C1 segment of cervical spinal cord (tissue), 14 donors: ENCODE measurements around the gene BRD1.

ENCODE experiments used
- DNase-seq, 14 donors: peaks; one replicate each; lab custom pipeline; 2025; lab: John Stamatoyannopoulos, UW

The BRD1 gene

GRCh38 chr22:49803737-49804375 is 23.8 kb downstream of the BRD1 start:
- peak in 1 of 14 donors; percentile 20 for DNase-seq

- no peak for DNase-seq
Observed at GRCh38 chr22:49803134-49803533, 24.5 kb downstream of the BRD1 start.

DNA sequence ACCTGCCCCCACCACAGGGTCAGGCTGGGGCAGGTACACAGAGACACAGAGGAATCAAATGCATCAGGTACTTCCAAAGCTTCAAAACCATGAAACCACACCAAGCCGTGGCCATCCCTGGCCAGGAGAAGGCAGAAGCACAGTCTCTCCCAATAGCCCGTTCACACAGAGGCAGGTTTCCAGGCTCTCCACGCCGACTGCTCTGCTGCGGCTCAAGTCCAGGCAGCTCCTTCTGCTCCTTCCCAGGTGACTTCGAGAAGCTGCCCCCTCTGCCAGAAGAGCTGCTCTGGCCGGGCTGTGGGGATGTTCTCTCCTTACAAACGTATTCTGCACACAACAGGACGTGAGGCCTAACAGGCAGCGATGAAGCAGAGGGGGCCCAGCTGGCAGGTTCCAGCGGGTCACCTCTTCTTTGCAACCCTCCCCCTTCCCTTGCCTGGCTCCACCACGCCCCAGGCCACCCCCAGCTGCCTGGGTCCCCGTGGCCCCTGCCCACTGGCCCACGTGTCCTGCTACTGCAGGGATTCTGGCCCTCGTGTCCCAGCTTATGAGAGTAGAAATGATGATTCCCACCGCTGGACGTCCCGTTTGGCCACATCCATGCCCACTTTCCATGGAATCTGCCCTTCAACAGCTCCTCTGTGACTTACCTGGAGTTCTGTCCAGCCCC is 26.1 kb downstream of the BRD1 start:
- DNase-seq = peak in 1 of 14 donors; percentile 45

- DNase-seq = peak in 1 of 14 donors; percentile 51
Observed at GRCh38 chr22:49800408-49801238, 27.1 kb downstream of the BRD1 start.

DNA sequence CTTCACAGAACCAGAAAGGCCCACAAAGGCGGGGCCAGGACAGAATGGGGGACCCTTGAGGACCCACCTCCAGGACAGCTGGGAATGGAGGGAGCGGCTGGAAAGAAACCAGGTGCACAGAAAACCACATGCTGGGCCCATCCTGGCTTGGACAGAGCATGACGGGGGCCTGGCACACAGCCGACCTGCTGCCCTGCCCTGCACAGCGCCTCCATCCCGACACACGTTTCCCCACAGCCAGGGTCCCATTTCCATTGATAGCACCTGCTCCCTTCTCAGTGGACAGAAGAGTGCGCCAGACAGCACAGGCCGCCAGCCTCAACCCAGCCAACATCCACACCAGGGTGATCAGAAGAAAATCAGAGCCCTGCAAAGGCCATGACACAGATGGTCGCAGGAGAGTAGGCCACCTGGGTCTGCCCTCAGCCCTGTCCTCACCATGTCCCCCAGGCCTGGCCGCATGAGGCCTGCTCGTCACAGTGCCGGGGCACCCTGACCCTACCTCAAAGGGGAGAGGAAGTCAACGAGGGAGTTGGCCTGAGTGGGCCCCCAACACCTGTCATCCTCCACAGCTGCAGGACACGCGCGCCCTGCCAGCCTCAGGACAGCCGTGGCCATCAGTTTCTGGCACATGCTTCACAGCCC is 28.1 kb downstream of the BRD1 start:
- peak in 1 of 14 donors; percentile 57 for DNase-seq

DNA sequence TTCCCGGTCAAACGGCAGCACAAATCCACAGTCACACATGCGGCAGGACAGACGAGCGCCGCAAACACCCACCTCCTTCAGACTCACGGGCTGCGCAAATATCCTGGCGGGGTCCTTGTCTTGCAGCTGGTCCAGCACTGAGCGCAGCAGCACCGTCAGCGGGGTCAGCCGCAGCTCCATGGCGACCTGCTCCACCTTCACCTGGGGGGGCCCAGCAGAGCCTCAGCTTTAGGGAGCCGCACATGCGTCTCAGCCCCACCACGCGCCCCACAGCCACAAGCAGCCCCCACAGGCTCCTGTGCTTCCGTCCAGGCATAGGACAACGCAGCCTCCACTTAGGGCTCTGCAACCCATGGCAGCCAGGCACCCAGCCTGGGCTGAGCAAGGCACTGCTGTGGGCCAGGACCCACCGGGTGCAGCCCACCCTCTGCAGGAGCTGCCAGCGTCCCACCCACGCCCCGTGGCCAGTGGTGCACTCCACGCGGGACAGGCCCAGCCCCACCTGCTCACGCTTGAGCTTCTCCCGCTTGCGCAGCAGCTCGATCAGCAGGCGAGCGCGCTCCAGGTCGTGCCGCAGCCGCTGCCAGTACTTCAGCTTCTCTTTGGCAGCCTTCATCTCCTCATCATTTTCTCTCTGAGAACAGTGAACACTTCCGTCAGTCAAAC is 29.1 kb downstream of the BRD1 start:
- peak in 1 of 14 donors; percentile 39 for DNase-seq

- peak in 1 of 14 donors; percentile 16 for DNase-seq
Observed at GRCh38 chr22:49797706-49798105, 30.0 kb downstream of the BRD1 start.

DNA sequence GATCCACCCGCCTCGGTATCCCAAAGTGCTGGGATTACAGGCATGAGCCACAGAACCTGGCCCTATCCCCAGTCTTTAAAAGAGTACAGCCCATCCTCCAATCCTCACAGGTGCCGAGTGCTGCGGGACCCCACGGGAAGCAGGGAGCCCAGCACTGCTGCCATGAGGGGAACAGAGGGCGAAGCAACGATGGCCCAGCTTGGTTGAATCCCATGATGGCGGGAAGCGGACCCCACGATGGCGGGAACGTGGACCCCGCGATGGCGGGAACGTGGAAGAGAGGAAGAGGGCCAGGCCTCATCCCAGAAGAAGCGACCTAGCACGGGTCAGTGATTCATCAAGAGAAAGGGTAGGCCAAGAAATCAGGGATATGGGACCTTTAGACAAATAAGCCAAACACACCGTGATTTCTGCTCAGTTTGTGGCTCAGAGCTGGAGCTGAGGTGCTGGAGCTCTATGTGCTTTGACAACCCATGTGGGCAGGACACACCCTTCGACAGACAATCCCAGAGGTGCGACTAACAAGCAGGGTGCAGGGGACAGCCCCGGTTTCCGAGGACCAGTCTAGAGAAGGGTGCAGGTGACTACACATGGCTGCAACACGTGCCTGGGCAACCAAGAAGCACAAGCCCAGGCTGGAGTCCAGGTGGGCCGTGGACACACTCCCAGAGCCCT is 30.9 kb downstream of the BRD1 start:
- DNase-seq = no peak

- DNase-seq = no peak
Observed at GRCh38 chr22:49795521-49795920, 32.2 kb downstream of the BRD1 start.

DNA sequence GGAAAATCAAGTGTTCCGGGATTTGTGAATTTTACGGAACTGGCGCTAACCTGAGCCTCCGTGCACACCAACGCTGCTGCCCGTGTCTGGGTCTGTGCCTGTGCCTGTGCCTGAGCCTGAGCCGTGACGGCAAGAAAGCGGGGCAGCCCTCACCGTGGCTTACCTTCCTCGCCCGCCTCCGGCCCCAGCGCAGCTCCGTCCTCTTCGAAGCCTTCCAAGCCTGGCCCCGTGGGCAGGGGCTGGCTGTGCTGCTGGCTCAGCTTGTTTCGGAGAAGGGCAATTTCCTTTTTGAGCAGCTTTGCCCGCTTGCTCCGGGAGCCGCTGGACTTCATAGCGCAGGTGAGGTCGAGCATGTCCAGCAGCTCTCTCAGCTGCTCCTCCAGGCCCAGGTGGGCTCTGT is 33.8 kb downstream of the BRD1 start:
- peak in 1 of 14 donors; percentile 32 for DNase-seq

DNA sequence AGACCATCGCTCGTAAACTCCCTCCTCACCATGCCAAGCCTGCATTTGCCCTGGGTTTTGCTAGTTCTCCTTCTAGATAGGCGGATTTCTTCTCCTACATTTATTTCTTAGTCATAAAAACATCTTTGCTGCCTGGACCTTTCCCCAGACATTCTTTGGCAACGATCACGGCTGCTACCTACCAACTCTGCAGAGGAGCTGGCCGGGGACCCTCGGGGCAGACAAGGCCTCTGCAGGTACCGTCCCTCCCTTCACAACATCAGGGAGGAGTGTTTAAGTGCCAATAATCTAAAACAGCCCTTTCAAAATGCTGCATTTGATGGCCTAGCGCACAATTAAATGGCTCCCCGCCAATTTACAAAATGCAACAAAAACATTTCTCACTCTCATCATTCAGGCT is 34.4 kb downstream of the BRD1 start:
- DNase-seq = no peak

DNA sequence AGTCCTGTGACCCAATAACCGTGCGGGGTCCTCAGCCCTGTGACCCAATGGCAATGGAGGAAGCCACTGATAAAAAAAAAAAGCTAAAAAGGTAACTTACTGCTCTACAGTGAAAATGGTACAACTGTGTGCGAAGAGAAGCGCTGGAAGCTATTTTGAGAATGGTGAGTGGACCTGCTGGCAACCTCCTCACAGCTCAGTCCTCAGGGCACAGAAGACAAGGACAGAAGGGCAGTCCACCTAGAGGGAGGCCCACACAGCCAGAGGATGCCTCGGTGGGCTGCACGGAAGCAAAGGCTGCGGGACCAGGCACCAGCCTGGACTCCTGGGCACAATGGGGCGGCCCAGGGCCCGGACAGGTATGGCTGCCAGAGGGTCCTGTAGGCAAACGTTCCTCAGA is 35.6 kb downstream of the BRD1 start:
- DNase-seq = no peak

GRCh38 chr22:49791682-49792081 is 36.0 kb downstream of the BRD1 start:
- DNase-seq = no peak

- DNase-seq = no peak
Observed at GRCh38 chr22:49790912-49791311, 36.8 kb downstream of the BRD1 start.

DNA sequence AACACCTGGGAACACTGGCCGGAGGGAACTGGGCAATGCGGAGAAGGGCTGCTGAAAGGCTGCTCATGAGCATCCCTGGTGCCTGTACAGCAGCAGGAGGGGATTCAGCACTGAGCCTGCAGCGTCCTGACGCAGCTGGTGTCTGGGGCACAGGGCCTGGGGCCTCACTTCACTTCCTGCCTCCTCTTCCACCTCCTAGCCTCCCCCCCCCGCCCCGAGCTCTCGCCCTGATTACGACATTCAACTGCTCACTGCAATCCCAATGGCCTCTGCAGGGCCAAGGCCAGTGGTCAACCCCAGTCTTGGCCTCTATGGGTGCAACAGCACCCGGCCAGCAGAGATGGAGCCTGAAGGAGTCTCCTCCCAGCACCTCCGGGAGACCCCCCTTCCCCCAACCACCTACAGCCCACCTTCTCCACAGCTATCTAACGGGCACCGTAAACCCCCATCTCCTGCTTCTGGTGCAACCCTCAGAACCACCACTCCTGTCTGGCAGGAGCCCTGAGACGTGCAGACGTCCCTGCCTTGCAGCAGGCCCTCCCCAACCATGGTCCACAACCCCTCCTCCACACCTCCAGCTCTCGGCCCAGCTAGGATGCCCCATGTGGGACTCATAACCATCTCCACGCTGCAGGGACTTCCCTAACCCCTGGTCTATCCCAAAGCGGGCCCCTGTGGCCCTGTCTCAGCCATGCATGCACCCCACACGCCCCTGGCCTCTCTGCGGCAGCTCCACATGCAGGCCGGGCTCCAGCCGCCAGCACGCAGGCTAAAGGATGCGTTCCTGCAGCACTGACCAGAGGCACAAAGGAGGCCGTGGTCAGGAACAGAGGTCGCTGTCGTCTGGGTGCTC is 38.2 kb downstream of the BRD1 start:
- no peak for DNase-seq

DNA sequence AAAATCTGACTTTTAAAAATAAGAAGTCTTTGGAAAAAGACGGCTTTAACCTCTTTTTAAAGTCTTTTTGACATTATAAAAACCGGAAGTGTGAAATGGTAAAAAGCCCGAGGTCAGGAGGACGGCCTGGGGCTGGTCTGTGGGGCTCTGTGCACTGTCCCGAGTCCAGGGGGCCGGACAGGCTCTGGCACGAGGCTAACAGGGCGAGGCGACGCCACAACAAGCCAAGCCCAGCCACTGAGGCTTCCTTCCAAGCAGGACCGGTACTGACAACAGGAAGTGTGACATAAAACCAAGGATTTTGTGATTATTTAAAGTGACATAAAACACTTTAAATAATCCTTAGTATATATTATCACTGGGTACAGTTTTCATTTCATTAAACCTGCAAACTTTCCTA is 39.2 kb downstream of the BRD1 start:
- no peak for DNase-seq

DNA sequence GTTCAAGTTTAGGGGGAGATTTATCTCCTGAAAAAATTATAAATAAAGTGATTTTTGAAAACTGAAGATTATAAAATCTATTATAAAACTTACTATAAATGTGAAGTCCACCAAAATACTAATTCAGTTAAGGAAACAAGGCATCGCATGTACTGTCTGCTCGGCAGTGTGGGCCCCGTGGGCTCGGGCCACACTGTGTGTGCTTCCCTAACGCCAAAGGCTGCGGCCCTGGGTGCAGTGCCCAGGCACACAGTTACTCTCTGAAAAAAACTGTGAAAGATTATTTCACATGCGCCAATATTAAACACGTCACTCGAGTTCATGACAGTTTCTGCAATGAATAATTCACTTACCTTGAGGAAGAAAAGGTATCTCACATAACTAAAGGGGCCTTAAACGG is 39.8 kb downstream of the BRD1 start:
- DNase-seq = no peak

DNA sequence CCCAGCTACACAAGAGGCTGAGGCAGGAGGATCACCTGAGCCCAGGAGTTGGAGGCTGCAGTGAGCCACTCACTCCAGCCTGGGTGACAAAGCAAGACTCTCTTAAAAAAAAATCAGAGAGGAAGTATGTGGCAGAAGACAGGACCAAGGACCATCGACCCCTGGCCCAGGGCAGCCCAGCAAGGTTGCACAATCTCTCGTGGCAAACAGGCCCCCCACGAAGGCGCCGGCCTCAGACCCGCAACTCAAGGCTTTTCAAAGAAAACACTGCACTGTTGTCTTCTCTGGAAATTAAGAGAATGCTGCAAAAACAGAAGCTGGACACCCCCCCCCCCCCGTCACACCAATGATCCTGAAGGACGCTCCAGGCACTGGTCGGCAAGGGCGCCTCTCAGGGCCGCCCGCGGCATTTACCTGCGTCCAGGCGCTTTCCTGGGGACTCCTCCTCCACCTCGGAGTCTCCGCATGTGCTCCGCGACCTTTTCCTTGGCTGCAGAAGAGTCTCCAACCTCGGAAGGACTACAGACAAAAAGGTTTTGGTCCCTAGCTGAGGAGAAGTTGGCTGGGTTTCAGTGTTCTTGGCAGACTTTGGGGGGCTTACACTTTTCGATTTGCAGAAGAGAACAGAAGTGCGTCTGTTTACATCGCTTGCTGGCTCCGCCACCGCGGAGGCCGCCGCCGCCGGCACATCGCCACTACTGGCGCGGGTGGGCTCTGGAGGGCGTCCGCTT is 40.5 kb downstream of the BRD1 start:
- no peak for DNase-seq

DNA sequence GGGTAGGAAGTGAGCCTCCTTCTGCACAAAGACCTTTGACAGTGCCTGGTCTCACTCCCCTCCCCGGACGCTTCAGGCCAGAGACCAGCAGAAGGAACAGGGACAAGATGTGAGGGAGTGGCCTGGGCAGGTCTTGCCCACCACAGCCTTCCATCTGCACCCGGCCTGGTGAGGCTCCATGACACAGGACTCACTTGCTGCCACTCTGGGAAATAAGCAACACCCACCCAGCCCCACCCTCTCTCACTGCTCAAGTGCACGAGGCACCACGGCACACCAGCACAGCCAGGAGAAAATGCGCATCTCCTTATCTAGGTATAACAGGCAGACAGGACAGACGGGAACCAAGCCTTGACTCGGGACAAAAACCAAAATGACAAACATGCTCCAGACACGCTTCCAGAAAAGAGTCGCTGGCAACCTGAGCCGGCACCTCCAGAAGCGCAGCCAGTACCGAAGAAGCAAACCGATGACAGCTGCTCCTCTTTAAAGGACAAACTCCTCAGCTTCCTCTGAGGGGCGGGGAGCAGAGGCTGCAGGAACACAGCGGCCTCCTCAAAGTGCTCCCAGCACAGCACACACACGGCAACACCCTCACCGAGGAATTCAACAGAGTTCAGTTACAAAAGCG is 41.7 kb downstream of the BRD1 start:
- peak in 1 of 14 donors; percentile 20 for DNase-seq
